Coronary artery (tissue), 2 donors: ENCODE results near the gene SPDYE6.
A peak's percentile ranks its signal among the peaks of the same experiment; 100 is the strongest.
"Not testable (repeated sequence)": the region's sequence is repeated elsewhere in the genome, so short reads cannot be mapped to it uniquely, and the experiment has no call there.

Experiments used
- DNase-seq: peaks from one replicate; pipeline ENCODE4 v3.0.0-alpha.2; 2017; ENCODE audit warnings: low spot score
- H3K27ac ChIP-seq, 2 donors: fragments of 200-600 bp; sonication (generic); one replicate each; pipeline ENCODE4 v1.5.1; 2016 to 2019
- H3K4me3 ChIP-seq: fragments of 200-600 bp; sonication (generic); 2 replicates; pipeline ENCODE4 v1.5.1; 2016; ENCODE audit warnings: mild to moderate bottlenecking, moderate library complexity
- TF ChIP-seq, protein P1 (sequence below): fragments of 200-600 bp; sonication (generic); IDR thresholded peaks from one replicate; pipeline ENCODE4 v1.5.1; 2019; ENCODE audit warnings: antibody characterized with exemption

SPDYE6 gene

DNA sequence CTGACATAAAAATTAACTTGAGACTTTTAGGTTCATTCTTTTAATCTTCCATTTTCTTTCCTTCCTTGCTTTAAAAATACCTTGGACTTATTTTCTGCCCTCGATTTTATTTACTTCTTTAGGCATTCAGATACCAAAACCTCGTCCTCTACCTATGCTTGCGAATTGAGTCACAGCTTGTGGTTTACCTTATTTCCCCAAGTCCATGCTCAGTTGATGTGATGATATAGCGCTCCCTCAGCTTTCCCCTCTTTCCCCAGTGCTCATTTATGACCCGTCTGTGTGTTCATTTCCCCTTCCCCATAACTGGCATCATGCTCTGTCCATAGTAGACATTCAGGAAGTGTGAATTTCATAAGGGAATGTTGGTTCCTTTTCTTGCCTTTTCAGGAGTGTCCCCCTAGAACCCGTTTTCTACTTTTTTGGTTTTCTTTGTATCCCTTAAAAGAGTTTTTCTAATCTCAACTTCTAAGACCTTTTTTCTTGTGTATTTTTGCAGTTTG lies 20.8 kb upstream of the SPDYE6 start:
- no peak overlapping the region for H3K27ac ChIP-seq
- H3K4me3 ChIP-seq, result no peak overlapping the region
- TF ChIP-seq, protein P1, sequence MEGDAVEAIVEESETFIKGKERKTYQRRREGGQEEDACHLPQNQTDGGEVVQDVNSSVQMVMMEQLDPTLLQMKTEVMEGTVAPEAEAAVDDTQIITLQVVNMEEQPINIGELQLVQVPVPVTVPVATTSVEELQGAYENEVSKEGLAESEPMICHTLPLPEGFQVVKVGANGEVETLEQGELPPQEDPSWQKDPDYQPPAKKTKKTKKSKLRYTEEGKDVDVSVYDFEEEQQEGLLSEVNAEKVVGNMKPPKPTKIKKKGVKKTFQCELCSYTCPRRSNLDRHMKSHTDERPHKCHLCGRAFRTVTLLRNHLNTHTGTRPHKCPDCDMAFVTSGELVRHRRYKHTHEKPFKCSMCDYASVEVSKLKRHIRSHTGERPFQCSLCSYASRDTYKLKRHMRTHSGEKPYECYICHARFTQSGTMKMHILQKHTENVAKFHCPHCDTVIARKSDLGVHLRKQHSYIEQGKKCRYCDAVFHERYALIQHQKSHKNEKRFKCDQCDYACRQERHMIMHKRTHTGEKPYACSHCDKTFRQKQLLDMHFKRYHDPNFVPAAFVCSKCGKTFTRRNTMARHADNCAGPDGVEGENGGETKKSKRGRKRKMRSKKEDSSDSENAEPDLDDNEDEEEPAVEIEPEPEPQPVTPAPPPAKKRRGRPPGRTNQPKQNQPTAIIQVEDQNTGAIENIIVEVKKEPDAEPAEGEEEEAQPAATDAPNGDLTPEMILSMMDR, result no peak
- DNase-seq, result no peak

DNA sequence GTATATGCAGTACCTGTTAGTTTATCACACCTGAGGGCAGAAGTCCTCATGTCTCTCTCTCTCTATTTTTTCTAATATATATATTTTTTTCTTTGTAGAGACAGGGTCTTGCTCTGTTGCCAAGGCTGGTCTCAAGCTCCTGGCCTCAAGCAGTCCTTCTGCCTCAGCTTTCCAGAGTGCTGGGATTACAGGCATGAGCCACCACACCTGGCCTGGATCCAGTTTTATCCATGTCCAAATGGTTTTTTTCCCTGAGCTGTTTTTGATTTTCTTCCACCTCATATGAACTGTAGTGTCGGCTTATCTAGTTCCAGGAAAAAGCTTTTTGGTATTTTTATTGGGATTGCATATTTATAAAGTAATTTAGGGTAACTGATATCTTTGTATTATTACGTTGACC lies 16.6 kb upstream of the SPDYE6 start:
- not testable (repeated sequence) for H3K27ac ChIP-seq, DNase-seq, H3K4me3 ChIP-seq

DNA sequence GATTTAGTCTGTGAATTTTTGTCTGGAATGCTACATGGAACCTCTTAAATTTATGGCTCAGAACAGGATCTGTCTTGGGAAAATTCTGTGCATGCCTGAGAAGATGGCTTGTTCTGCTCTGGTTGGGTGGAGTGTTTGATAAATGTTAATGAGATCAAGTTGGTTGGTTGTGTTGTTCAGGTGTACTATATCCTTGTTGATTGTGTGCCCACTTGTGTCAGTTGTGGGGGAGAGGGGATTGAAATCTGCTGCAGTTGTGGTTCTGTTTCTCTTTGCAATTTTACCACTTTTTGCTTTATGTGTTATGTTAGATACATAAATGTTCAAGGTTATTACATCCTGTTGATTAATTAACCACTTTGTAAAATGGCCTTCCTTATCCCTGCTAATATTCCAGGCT lies 13.8 kb upstream of the SPDYE6 start:
- DNase-seq, H3K4me3 ChIP-seq, H3K27ac ChIP-seq: not testable (repeated sequence)

DNA sequence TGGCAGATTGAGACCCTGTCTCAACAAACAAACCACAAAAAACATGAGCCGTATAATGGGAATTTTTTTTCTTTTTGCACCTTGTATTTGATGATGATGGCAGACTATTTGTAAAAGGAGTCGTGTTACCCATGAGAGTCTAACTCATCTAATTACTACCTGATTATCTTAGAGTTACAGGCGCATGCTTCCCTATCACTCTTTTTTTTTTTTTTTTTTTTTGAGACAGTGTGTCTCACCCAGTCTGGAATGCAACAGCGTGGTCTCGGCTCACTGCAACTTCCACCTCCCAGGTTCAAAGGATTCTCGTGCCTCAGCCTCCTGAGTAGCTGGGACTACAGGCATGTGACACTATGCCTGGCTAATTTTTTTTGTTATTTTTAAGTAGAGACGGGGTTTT lies 9.1 kb upstream of the SPDYE6 start:
- not testable (repeated sequence) for H3K4me3 ChIP-seq, H3K27ac ChIP-seq, DNase-seq

DNA sequence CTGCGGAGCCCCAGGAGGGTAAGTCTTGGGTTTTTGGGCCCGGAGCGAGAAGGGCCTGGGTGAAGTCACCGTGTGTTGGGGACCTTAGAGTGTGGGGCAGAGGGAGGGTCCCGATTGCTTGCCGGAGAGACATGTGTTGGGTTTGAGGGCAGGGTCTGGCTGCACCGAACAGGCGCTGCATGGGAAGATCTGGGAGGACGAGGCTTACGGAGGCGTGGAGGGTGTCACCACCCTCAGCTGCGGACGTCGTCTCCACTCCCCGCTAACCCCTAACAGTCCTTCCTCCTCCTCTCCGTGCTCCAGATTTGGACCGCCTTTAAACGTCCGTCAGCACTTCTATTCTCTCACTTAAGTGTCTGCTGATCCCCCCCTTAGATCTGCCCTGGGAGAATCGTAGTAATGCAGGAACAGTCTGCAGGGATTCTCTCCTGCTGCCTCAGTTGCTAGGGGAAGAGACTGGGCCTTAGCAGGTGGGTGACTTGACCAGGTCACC lies 8.2 kb upstream of the SPDYE6 start:
- Histone ChIP-seq H3K4me3 (peak overlapping the region; percentile 82), H3K27ac (peak overlapping the region; percentile 85)
- not testable (repeated sequence) for DNase-seq

DNA sequence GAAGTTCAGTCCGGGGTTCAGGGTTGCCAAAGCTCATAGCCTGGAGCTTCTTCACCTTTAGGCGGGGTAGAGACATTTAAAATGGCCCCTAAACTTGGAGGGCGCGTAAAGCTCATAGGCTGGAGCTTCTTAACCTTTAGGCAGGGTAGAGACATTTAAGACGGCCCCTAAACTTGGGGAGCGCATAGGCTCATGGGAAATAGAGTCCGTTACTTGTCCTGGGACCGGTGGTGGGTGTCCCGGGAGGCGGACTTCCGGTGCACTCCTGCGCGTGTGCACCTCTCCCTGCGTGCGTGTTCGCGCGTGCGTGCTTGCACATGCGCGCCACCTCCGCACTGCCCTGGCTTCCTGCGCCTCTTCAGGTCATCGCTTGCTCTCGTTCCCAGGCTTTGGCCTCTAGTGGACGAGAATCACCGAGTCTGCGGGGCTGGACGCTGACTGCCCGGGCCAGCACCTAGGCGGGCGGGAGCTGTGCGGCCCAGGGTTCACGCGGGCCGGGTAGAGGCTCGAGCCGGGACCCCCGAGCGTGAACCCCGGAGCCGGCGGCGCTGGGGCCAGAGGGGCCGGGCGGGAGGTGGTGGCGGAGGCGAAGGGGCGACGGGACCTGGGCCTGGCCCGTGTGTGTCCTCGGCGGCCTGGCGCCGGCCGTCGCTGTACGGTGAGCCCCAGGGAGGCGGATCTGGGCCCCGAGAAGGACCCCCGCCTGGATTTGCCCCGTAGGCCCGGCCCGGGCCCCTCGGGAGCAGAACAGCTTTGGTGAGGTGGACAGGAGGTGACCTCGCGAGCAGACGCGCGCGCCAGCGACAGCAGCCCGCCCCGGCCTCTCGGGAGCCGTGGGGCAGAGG lies 7.5 kb upstream of the SPDYE6 start:
- Histone ChIP-seq H3K4me3 (peak overlapping the region; percentile 82), H3K27ac (peak overlapping the region; percentile 85)
- peak; percentile 98 for DNase-seq

DNA sequence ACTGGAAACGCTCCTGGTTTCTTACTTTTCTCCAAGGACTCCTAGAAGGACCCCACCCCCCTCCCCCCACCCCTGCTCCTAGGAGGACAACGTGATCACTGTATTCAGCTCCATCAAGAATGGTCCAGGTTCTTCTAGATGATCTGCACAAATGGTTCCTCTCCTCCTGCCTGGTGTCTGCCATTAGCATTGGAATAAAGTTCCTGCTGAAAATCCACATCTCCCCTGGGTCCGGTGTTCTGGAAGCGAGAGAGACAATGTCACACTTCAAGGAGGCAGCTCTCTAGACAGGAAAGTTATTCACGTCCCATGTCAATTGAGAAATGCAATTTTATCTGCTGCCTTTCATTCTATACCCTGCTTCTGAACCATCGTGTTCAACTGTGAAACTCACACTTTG lies 9.3 kb downstream of the SPDYE6 start:
- not testable (repeated sequence) for H3K27ac ChIP-seq, H3K4me3 ChIP-seq, DNase-seq

DNA sequence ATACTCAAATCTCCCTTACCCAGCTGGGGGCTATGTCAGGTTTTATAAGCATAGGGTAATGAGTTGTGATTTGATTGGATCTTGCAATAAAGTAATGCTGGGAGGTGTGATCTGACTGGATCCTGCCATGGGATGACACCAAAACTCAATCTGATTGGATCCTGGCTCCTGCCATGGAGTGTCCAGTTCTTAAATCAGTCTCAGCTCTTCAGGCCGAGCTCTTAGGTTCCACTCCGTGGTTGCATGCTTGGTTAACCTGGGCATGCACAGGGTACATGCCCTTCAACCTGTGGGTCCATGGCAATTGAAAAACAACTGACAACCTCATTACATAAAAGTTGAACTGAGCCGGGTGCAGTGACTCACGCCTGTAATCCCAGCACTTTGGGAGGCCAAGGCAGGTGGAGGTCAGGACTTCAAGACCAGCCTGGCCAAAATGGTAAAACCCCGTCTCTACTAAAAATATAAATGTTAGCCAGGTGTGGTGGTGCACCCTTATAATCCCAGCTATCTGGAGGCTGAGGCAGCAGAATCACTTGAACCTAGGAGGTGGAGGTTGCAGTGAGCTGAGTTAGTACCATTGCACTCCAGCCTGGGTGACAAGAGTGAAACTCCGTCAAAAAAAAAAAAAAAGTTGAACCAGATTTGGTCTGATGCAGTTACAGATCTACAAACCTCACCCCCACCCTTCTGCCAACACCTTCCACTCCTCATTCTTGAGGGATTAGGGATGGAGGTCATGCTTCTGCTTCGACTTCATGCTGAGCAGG lies 15.5 kb downstream of the SPDYE6 start:
- DNase-seq, H3K4me3 ChIP-seq: not testable (repeated sequence)

DNA sequence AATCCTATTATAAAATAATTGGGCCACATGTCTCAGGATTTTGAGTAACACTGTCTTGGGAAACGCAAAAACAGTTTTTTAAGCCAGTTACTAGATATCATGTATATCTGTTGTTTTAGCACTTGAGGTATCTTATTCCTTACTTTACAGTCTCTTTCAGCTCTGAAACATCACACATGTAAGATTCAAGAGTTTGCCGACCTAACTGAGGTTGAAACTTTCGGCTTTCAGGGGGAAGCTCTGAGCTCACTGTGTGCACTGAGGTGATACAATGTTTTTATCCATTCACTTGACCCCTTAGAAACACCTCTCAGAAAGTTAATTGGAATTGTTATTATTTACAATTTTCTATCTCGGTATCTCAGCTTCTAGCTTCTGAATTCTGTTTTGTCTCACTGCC lies 18.8 kb downstream of the SPDYE6 start:
- DNase-seq, H3K27ac ChIP-seq, H3K4me3 ChIP-seq: not testable (repeated sequence)

More for the DNA sequence above, 15.5 kb downstream of the SPDYE6 start:
- H3K27ac ChIP-seq, result not testable (repeated sequence)

DNA sequence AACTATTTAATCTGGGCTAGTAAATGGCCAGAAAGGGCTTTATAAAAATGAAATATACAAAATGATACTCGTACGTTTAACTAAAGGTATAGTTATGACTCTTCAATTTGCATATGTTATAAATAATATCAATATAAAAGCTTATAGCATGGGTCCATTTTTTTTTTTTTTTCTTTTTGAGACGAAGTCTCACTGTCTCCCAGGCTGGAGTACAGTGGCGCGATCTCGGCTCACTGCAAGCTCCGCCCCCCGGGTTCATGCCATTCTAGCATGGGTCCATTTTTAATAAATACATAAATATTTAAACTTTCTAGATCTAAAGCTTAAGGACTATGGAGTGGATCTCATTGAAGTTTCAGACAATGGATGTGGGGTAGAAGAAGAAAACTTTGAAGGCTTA lies 19.2 kb downstream of the SPDYE6 start:
- not testable (repeated sequence) for H3K27ac ChIP-seq, H3K4me3 ChIP-seq, DNase-seq

DNA sequence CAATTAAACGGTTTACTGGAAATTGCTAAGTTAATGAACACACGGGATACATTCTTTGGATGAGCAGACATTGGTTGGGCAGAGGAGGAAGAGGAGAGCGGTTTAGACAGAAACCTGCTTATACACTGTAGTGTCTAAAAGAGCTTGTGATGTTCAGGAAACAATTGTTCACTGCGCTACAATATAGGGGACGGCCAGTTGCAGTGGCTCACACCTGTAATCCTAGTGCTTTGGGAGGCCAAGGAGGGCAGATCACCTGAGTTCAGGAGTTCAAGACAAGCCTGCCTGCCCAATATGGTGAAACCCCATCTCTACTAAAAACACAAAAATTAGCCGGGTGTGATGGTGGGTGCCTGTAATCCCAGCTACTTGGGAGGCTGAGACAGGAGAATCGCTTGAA lies 20.7 kb downstream of the SPDYE6 start:
- H3K4me3 ChIP-seq, DNase-seq, H3K27ac ChIP-seq: not testable (repeated sequence)

DNA sequence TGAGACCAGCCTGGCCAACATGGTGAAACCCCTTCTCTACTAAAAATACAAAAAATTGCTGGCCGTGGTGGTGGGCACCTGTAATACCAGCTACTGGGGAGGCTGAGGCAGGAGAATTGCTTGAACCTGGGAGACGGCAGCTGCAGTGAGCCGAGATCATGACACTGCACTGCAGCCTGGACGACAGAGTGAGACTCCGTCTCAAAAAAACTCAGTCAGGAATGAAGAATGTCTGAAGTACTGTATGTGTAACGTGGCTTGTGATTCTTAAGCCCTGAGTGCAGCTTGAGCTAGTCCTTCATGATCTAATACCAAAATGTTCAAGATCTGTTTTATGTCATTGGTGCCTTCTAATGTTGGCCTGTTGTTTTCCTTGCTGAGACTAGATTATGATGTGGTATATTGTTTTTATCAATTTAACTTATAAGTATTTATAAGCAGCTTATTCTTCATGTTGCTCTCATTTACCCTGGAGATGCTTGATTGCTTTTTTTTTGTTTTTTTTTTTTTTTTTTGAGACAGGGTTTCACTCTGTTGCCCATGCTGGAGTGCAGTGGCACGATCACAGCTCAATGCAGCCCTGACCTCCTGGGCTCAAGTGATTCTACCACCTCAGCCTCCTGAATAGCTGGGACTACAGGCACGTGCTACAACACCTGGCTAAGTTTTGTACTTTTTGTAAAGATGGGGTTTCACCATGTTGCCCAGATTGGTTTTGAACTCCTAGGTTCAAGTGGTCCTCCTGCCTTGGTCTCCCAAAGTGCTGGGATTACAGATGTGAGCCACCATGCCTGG lies 25.4 kb downstream of the SPDYE6 start:
- H3K27ac ChIP-seq, H3K4me3 ChIP-seq, DNase-seq: not testable (repeated sequence)

DNA sequence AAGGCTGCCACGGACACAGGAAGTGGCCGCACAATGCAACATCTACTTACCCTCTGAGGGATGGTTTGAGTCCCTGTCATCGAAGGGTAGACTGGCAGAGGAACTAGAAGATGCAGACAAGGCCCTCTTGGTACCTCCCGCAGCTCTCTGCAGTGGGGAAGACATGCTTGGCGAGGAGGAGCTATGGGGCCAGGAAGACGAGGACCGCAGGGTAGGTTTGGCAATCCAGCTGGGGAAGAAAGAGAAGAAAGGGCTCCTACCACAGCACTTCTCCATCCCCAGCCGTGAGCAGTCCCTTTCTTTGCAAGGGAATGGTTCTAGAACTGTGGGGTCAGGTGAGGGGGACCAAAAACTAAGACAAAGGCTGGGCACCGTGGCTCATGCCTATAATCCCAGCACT lies 26.9 kb downstream of the SPDYE6 start:
- DNase-seq, H3K27ac ChIP-seq, H3K4me3 ChIP-seq: not testable (repeated sequence)

DNA sequence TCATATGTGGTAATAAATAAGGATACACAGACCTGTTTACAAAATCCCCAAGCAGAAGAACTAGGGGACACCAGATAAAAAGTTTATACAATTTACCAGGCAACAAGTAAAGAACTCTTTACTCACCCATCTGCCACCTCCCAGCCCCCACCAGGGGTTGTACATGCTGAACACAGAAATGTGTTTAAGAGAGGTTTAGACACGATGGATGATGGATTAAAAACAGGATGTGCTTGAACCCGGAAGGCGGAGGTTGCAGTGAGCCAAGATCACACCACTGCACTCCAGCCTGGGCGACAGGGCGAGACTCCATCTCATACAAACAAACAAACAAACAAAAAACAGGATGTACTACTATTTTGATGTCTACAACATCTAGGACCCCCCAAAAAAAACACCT lies 27.4 kb downstream of the SPDYE6 start:
- H3K27ac ChIP-seq, H3K4me3 ChIP-seq, DNase-seq: not testable (repeated sequence)

DNA sequence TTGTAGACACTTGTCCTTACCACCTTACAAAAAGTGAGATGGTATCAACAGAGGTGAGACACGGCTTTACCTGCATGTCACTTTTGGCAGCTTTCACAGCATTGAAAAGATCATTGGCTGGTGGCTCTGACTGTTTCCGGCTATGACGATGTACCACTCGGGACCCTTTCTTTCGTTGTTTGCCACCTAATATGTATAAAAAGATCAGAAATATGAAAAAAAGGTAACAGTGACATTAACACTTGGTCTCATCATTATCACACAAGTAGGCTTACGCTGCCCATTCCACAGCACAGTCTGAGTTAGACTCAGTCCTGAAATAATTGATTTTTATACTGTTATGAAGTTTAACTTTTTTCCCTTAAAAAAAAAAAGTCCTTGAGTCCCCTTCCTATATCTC lies 29.1 kb downstream of the SPDYE6 start:
- not testable (repeated sequence) for H3K27ac ChIP-seq, DNase-seq, H3K4me3 ChIP-seq
